GM12875 (cell line): ENCODE results near the gene UBE2V1.

Experiments
- H3K4me3 ChIP-seq: one replicate; pipeline ENCODE4 v1.5.1; 2011; ENCODE audit warnings: low read depth, low read length, control low read depth
- CTCF ChIP-seq: IDR thresholded peaks from 2 replicates; pipeline ENCODE4 v1.5.1; 2011; ENCODE audit warnings: low read depth, mild to moderate bottlenecking, control low read depth, inconsistent platforms, low read length, moderate library complexity, borderline replicate concordance; ENCODE audit not compliant: insufficient read depth

The UBE2V1 gene

GRCh38 chr20:50044353-50044960 lies 68.5 kb downstream of the UBE2V1 start:
- H3K4me3 ChIP-seq, result no peak overlapping the region
- TF ChIP-seq CTCF, result no peak

DNA sequence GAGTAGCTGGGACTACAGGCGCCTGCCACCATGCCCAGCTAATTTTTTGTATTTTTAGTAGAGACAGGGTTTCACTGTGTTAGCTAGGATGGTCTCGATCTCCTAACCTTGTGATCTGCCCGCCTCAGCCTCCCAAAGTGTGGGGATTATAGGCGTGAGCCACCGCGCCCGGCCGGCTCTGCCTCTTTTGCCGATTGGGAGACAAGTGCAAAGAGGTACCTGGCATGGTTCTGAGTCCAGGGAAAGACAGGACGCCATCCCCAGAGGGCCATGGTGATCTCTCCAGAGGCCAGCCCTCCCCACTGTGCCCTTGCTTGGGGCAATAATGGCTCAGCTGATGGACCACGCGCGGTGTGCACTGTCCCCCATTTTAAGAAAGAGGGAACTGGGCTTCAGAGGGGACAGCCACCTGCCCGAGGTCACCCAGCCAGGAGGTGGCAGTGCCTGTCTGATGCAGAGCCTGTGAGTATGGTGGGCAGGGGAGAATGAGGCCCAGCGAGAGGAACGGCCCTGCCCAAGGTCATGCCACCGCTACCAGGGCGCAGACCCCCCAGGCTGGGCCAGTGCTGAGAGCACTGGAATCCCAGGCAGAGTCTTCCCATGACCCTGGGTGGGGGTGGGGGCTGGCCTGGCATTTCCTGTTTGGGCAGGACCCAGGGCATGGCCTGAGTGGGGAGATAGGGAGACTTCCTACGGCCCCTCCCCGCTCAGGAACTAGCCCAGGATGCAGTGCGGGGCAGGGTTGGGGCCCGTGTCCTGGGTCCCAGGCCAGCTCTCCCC lies 69.2 kb downstream of the UBE2V1 start:
- TF ChIP-seq CTCF, result no peak
- no peak overlapping the region for H3K4me3 ChIP-seq

- H3K4me3 ChIP-seq, result no peak overlapping the region
- no peak for TF ChIP-seq CTCF
These were observed 70.3 kb downstream of the UBE2V1 start for GRCh38 chr20:50042370-50043313.

DNA sequence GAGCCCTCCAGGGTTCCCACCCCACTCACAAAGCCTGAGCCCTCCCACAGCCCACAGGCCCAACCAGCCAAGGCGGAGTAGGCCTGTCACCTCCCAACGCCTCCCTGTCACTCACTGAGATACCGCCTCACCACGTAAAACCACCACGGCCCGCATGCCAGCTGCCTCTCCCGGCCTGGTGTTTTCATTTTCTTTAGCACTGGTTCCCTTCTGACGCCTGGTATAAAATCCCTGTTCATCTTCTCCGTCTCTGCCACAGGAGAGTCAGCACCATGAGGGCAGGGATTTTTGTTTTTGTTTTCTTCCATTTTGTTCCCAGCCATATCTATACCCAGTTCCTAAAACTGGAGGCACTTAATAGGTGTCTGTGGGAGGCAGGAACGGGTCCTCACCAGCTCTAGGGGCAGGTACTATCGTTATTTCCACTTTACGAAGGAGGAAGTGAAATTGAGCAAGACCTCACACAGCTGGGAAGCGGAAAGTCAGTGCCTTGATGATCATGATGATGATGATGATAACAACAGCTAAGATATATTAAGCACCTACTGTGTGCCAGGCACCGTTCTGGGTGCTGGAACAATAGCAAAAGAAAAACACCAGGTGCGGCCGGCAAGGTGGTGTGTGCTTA lies 71.6 kb downstream of the UBE2V1 start:
- no peak for TF ChIP-seq CTCF
- no peak overlapping the region for H3K4me3 ChIP-seq

- no peak for TF ChIP-seq CTCF
- no peak overlapping the region for H3K4me3 ChIP-seq
These were observed 72.3 kb downstream of the UBE2V1 start for GRCh38 chr20:50040432-50041245.
